Aorta (tissue), 5 donors: Measurements from ENCODE around the gene CEP350. TPM values are rescaled to one million over a fixed set of nuclear protein-coding genes. Genes with fewer than 3 reads are reported as not detected.

Experiments
- ATAC-seq: fragments of 200-7000 bp; cut with Tn5 transposase; one replicate; pipeline ENCODE4 v1.9.1; 2022; ENCODE audit warnings: moderate library complexity; ENCODE audit not compliant: low FRiP score
- DNase-seq, 2 donors: peaks; one replicate each; pipeline ENCODE4 v3.0.0-alpha.2; 2020
- H3K27ac ChIP-seq, 2 donors: one replicate each; pipeline ENCODE4 v1.5.1; 2013; ENCODE audit warnings: low read length in 2 of 2, mild to moderate bottlenecking in 2 of 2, moderate library complexity in 2 of 2, control low read depth in 1 of 2, inconsistent platforms in 1 of 2, low read depth in 1 of 2
- H3K27me3 ChIP-seq, 2 donors: one replicate each; pipeline ENCODE4 v1.6.1; 2013; ENCODE audit warnings: control low read depth in 1 of 2, low read length in 1 of 2, mild to moderate bottlenecking in 1 of 2, moderate library complexity in 1 of 2; ENCODE audit not compliant: insufficient read depth in 2 of 2, control insufficient read depth in 1 of 2
- H3K36me3 ChIP-seq, 2 donors: one replicate each; pipeline ENCODE4 v1.6.1; 2013; ENCODE audit warnings: control low read depth in 1 of 2, low read length in 1 of 2, mild to moderate bottlenecking in 1 of 2; ENCODE audit not compliant: insufficient read depth in 2 of 2, control insufficient read depth in 1 of 2
- H3K4me1 ChIP-seq, 2 donors: one replicate each; pipeline ENCODE4 v1.6.1; 2013; ENCODE audit warnings: low read length in 2 of 2, control low read depth in 1 of 2, mild to moderate bottlenecking in 1 of 2, moderate library complexity in 1 of 2; ENCODE audit not compliant: insufficient read depth in 2 of 2, control insufficient read depth in 1 of 2
- H3K4me3 ChIP-seq, 2 donors: one replicate each; pipeline ENCODE4 v1.5.1; 2013; ENCODE audit warnings: low read length in 2 of 2, control low read depth in 1 of 2, mild to moderate bottlenecking in 1 of 2
- H3K9me3 ChIP-seq: one replicate; pipeline ENCODE4 v1.6.1; 2013; ENCODE audit warnings: mild to moderate bottlenecking, low read length; ENCODE audit not compliant: control insufficient read depth
- WGBS, 2 donors: extraction: QIAGEN DNeasy Blood & Tissue Kit; methylation state at CpG; one replicate each; pipeline ENCODE4 v1.1.7; 2013; 5-methylcytosine and 5-hydroxymethylcytosine counted together
- intact Hi-C, 2 donors: fragments of 100-400 bp; cut with DNase I; formaldehyde crosslinking; loops; one replicate each; pipeline versions ENCODE4 v1.14.2 to v1.15.0; 2022
- polyA plus RNA-seq, 2 donors: library from polyadenylated mRNA; stranded (reverse); fragments of 200-250 nt; gene quantifications; one replicate each; pipeline ENCODE4 v1.2.3, GENCODE V29; 2013
- total RNA-seq, 2 donors: library from RNA; stranded (reverse); fragmentation: NEBNext Ultra II Directional; extraction: Animal tissue kit (Norgen Biotek cat#: 25700); gene quantifications; one replicate each; pipeline ENCODE4 v1.2.1, GENCODE V29; 2021
- donor health status: healthy with polysubstance abuse.
- donor health status: Bipolar disorder and iron deficiency.
- donor health status: DM: no; HTN: no; CAD: no.
- donor health status: DM: no; HTN: no; CAD: no.
- donor health status: DM: yes; HTN: yes; CAD: no.

The CEP350 gene
- total and polyA plus RNA-seq, 4 donors, result 4.3 to 61.3 (median 29.4) TPM

DNA sequence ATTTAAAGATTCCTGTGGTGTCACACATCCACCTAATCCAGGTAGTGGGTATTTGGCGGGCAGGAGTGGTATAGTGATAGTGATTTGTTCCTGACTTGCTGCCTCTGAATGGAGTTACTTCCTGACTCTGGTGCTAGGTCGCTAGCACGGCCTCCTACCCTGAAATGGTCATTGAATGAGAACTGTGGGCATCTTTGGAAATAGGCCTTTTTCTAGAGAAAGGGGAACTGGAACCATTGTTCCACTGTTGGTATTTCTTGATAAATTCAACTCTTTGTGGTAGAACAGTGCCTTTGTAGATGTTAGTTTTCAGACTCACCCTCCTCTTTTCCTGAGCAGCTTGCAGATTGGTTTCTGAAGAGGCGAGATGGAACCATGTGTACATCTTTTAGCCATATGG lies 201.6 kb downstream of the CEP350 start:
- ATAC-seq, result no peak
- intact Hi-C loops, result no loop called here

DNA sequence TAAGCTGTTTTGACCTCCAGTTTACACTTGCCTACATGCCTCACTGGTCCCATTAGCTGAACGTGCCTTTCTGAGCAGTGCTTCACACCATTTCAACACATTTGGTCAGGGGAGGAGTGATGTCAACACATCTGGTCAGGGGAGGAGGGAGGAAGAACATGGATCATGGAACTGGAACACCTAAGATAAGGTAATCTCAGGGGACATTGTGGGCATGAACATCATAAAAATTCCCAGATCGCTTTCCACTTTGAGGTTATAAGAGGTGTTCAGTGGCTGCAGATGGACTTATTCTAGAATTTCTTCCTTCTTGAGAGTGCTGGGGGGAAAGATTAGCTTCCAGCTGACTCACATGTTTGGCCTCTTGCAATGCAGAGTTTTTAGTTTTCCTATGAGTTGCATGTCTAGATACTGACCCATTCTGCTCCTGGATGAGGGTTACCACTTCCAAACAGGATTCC lies 202.1 kb downstream of the CEP350 start:
- WGBS, 2 donors, result 75 to 84% methylated on average over 2 of the region's 2 CpGs
- H3K36me3 ChIP-seq, result no peaks in the 10 kb centered on the region
- no peak overlapping the region for H3K27ac ChIP-seq
- H3K27me3 ChIP-seq, result no peaks in the 10 kb centered on the region
- no peak for ATAC-seq
- DNase-seq, result no peak
- H3K4me1 ChIP-seq, result peaks cover 0 to 4% of the 10 kb centered on the region in 2 donors
- no peaks in the 10 kb centered on the region for H3K9me3 ChIP-seq
- H3K4me3 ChIP-seq, result no peak overlapping the region
- intact Hi-C loops, result no loop called here

More for the DNA sequence above, 201.6 kb downstream of the CEP350 start:
- no peak overlapping the region for H3K27ac ChIP-seq
- WGBS, 2 donors, result 89 to 96% methylated on average over 4 of the region's 4 CpGs
- no peaks in the 10 kb centered on the region for H3K9me3 ChIP-seq
- no peaks in the 10 kb centered on the region for H3K36me3 ChIP-seq
- H3K4me3 ChIP-seq, result no peak overlapping the region
- peaks cover 0 to 4% of the 10 kb centered on the region in 2 donors for H3K4me1 ChIP-seq
- no peaks in the 10 kb centered on the region for H3K27me3 ChIP-seq
- DNase-seq, result no peak

DNA sequence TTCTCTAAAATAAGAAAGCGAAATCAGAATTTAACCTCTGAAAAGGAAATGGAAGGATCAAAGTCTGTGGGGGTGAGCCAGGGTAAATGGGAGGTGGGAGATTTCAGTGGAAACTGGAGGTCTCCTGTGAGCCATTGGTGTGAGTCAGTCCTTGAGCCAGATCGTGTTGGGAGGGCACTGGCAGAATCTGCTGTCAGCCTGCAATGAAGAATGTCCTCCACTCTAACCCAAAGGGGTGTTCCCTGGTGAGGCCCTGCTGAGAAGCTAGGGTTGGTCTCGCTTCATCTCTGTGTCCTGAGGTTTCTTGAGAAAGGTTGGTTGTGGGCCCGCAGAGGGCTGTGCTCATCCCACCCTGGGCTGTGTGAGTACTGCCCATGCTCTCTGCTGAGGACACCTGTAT lies 202.5 kb downstream of the CEP350 start:
- Histone ChIP-seq H3K4me3 (no peak overlapping the region), H3K9me3 (no peaks in the 10 kb centered on the region), H3K27me3 (no peaks in the 10 kb centered on the region), H3K27ac (no peak overlapping the region), H3K4me1 (peaks cover 0 to 4% of the 10 kb centered on the region in 2 donors), H3K36me3 (no peaks in the 10 kb centered on the region)
- DNase-seq (no peak), ATAC-seq (no peak)
- 75 to 78% methylated on average over 4 of the region's 4 CpGs for WGBS, 2 donors
- intact Hi-C loops, result no loop called here

DNA sequence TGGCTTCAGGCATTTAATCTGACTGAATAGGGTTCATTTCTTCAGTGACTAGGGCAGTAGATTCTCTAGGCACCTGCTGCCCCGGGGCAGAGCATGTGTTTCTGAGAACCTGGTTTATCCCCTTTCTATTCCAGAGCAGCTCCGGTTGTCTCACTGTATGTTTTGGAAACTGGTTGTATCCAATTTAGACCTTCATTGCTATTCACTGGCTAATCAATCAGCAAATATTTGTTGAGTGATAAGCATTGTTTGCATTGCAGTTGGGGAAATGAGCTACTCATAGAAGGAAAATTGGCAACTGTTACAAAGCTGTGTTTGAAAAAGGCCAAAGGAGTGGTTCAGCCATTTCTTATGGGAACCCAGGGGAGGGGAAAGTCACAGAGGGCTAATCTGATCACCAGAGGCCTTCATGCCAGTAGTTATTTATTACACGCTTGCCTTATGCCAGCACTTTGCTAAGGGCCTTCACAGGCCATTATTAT lies 203.0 kb downstream of the CEP350 start:
- Histone ChIP-seq H3K36me3 (no peaks in the 10 kb centered on the region), H3K27ac (no peak overlapping the region), H3K4me1 (peaks cover 0 to 4% of the 10 kb centered on the region in 2 donors), H3K9me3 (no peaks in the 10 kb centered on the region), H3K4me3 (no peak overlapping the region), H3K27me3 (no peaks in the 10 kb centered on the region)
- no peak for ATAC-seq
- WGBS, 2 donors, result 22 to 46% methylated on average over 3 of the region's 3 CpGs
- DNase-seq, result no peak
- intact Hi-C loops, result no loop called here

- WGBS, 2 donors, result 87 to 92% methylated on average over 16 of the region's 16 CpGs
- H3K4me1 ChIP-seq, result peaks cover 0 to 4% of the 10 kb centered on the region in 2 donors
- intact Hi-C loops, result no loop called here
- H3K36me3 ChIP-seq, result no peaks in the 10 kb centered on the region
- H3K27me3 ChIP-seq, result no peaks in the 10 kb centered on the region
- H3K27ac ChIP-seq, result no peak overlapping the region
- H3K4me3 ChIP-seq, result no peak overlapping the region
- DNase-seq, result no peak
- no peaks in the 10 kb centered on the region for H3K9me3 ChIP-seq
- no peak for ATAC-seq
These were observed 203.8 kb downstream of the CEP350 start for GRCh38 chr1:180158149-180159147.

DNA sequence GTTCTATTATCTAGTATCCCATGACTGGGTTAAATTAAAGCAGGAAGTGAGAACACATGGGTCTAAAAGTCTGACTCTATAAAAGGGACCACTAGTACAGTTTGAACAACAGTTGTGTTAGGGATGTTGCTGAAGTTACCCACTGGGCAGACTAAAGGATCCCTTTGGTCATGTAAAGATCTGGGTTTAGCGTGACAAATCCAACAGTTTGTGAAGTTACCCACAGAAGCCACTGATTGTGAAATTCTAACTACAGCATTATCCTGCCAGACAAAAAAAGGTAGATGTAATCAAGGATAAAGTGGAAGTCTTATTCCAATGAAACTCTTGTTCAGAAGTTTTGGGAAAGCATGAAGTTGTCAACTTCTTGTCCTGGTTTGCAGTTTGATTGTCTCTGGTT lies 205.7 kb downstream of the CEP350 start:
- Histone ChIP-seq H3K4me3 (no peak overlapping the region), H3K27me3 (no peaks in the 10 kb centered on the region), H3K27ac (no peak overlapping the region), H3K9me3 (no peaks in the 10 kb centered on the region), H3K36me3 (no peaks in the 10 kb centered on the region), H3K4me1 (peaks cover 0 to 4% of the 10 kb centered on the region in 2 donors)
- no peak for DNase-seq
- no peak for ATAC-seq
- intact Hi-C loops, result no loop called here
- 94 to 97% methylated on average over 1 of the region's 1 CpG for WGBS, 2 donors

DNA sequence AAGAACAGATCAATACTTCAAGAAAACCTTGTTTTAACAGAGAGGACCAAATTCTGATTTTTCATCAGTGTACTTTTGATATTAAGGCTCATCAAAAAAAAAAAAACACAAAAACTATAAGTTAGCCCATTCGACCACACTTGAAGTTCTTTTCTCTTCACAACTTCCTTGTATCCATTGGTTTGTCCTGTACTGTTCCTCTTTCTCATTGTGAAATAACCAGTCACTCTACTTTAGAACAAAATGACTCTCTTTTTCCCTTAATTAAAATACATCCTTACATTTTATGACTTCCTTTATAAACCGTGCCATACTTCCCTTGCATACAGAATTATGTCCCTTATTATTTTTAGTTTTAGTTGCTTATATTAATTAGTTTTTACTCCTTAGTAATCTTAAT lies 208.4 kb downstream of the CEP350 start:
- H3K9me3 ChIP-seq, result no peaks in the 10 kb centered on the region
- no peaks in the 10 kb centered on the region for H3K36me3 ChIP-seq
- no peak overlapping the region for H3K27ac ChIP-seq
- ATAC-seq (no peak), DNase-seq (no peak)
- H3K4me3 ChIP-seq, result no peak overlapping the region
- H3K4me1 ChIP-seq, result peaks cover 0 to 5% of the 10 kb centered on the region in 2 donors
- intact Hi-C loops, result no loop called here
- WGBS, 2 donors, result 89 to 90% methylated on average over 2 of the region's 2 CpGs
- no peaks in the 10 kb centered on the region for H3K27me3 ChIP-seq
